ENCODE data around the gene PCGF6. TPM values are rescaled to one million over a fixed set of nuclear protein-coding genes. Genes with fewer than 3 reads are reported as not detected.

Gene PCGF6
- polyA plus RNA-seq, 1 donor (not counting 4 experiments of a cell fraction or from before 2014, with no cell fraction given): 11.1 TPM

- no peak overlapping the region for H3K9ac ChIP-seq (ENCODE audit: control insufficient read depth, extremely low read depth, insufficient read depth, low read length)
- DNase-seq (ENCODE audit: low read depth, low spot score) (no peak), FAIRE-seq (no peak)
- peak overlapping the region; percentile 36 for H2AFZ ChIP-seq (ENCODE audit: control insufficient read depth, low read length)
- H3K4me1 ChIP-seq (ENCODE audit: control insufficient read depth, extremely low read depth, insufficient read depth, low read length): peaks cover 15% of the 10 kb centered on the region
- H3K79me2 ChIP-seq (ENCODE audit: control insufficient read depth, insufficient read depth, low read length): no peaks in the 10 kb centered on the region
- H3K27ac ChIP-seq (ENCODE audit: control insufficient read depth, insufficient read depth, low read length): no peak overlapping the region
- peak overlapping the region in 1 of 3 experiments; percentile 39 for H3K4me3 ChIP-seq (ENCODE audit: control insufficient read depth in 2 of 3, extremely low read depth in 1 of 3, insufficient read depth in 2 of 3, low read depth in 1 of 3, low read length in 3 of 3)
- no peaks in the 10 kb centered on the region for H4K20me1 ChIP-seq (ENCODE audit: control insufficient read depth, extremely low read depth, insufficient read depth, low read length)
- TF ChIP-seq, protein P1, sequence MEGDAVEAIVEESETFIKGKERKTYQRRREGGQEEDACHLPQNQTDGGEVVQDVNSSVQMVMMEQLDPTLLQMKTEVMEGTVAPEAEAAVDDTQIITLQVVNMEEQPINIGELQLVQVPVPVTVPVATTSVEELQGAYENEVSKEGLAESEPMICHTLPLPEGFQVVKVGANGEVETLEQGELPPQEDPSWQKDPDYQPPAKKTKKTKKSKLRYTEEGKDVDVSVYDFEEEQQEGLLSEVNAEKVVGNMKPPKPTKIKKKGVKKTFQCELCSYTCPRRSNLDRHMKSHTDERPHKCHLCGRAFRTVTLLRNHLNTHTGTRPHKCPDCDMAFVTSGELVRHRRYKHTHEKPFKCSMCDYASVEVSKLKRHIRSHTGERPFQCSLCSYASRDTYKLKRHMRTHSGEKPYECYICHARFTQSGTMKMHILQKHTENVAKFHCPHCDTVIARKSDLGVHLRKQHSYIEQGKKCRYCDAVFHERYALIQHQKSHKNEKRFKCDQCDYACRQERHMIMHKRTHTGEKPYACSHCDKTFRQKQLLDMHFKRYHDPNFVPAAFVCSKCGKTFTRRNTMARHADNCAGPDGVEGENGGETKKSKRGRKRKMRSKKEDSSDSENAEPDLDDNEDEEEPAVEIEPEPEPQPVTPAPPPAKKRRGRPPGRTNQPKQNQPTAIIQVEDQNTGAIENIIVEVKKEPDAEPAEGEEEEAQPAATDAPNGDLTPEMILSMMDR (optimal IDR thresholded peaks at IDR 0.05 in 1 of 3, IDR thresholded peaks at IDR 0.05 in 1 of 3, conservative IDR thresholded peaks at IDR 0.05 in 1 of 3; ENCODE audit: extremely low read depth in 1 of 3, insufficient read depth in 2 of 3, low read length in 3 of 3): no peak
- TF ChIP-seq EZH2 (IDR thresholded peaks at IDR 0.05; ENCODE audit: low read length): peak; percentile 42
- peak overlapping the region; percentile 77 for H3K4me2 ChIP-seq (ENCODE audit: control insufficient read depth, extremely low read depth, insufficient read depth, low read depth, low read length)
- no peaks in the 10 kb centered on the region for H3K9me3 ChIP-seq (ENCODE audit: control insufficient read depth, low read depth, low read length)
- H3K27me3 ChIP-seq (ENCODE audit: control insufficient read depth, extremely low read depth, insufficient read depth, low read length): peaks cover 48% of the 10 kb centered on the region
- dilution Hi-C loops (cut with MboI; ENCODE audit: extremely low pct_ligation_motif_present, low sequenced_read_pairs): no loop called here
- peaks cover 3% of the 10 kb centered on the region for H3K9me1 ChIP-seq (ENCODE audit: control insufficient read depth, extremely low read depth, insufficient read depth, low read length)
- H3K36me3 ChIP-seq (ENCODE audit: control insufficient read depth in 2 of 2, extremely low read depth in 1 of 2, insufficient read depth in 2 of 2, low read length in 2 of 2): no peaks in the 10 kb centered on the region
These were observed 73.0 kb downstream of the PCGF6 start for GRCh38 chr10:103277713-103278536.

DNA sequence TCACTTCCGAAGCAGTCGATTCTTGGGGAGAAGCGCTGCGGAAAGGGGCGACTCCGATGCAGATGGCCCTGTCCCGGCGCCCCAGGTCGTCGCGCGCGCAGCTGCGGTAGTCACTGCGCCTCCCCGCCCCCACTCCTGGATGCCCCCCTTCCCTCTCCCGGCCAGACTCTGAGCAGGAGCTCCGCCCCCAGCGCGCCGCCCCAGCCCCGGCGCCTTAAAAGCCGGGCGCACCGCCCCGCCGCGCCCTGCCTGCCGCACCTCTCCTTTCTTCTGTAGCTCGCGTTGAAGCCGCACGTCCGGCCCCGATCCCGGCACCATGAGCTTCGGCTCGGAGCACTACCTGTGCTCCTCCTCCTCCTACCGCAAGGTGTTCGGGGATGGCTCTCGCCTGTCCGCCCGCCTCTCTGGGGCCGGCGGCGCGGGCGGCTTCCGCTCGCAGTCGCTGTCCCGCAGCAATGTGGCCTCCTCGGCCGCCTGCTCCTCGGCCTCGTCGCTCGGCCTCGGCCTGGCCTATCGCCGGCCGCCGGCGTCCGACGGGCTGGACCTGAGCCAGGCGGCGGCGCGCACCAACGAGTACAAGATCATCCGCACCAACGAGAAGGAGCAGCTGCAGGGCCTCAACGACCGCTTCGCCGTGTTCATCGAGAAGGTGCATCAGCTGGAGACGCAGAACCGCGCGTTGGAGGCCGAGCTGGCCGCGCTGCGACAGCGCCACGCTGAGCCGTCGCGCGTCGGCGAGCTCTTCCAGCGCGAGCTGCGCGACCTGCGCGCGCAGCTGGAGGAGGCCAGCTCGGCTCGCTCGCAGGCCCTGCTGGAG is 73.8 kb downstream of the PCGF6 start, which contains the start of gene INA:
Gene INA (plus strand): TSS at position 243 of the 817 bp plus-strand sequence. CDS start 74 bp downstream, at position 317.
- no peaks in the 10 kb centered on the region for H4K20me1 ChIP-seq (ENCODE audit: control insufficient read depth, extremely low read depth, insufficient read depth, low read length)
- peak within 1 kb of the TSS; percentile 13 to 51 (median 39) for H3K4me3 ChIP-seq (ENCODE audit: control insufficient read depth in 2 of 3, extremely low read depth in 1 of 3, insufficient read depth in 2 of 3, low read depth in 1 of 3, low read length in 3 of 3)
- H3K4me1 ChIP-seq (ENCODE audit: control insufficient read depth, extremely low read depth, insufficient read depth, low read length): peaks cover 16% of the 10 kb centered on the region
- H3K9me3 ChIP-seq (ENCODE audit: control insufficient read depth, low read depth, low read length): no peaks in the 10 kb centered on the region
- dilution Hi-C loops (cut with MboI; ENCODE audit: extremely low pct_ligation_motif_present, low sequenced_read_pairs): no loop called here
- TF ChIP-seq EZH2 (IDR thresholded peaks at IDR 0.05; ENCODE audit: low read length): peak; percentile 70
- TF ChIP-seq, protein P1 (optimal IDR thresholded peaks at IDR 0.05 in 1 of 3, IDR thresholded peaks at IDR 0.05 in 1 of 3, conservative IDR thresholded peaks at IDR 0.05 in 1 of 3; ENCODE audit: extremely low read depth in 1 of 3, insufficient read depth in 2 of 3, low read length in 3 of 3): peak in 1 of 3 experiments; percentile 50
- H3K36me3 ChIP-seq (ENCODE audit: control insufficient read depth in 2 of 2, extremely low read depth in 1 of 2, insufficient read depth in 2 of 2, low read length in 2 of 2): no peaks in the 10 kb centered on the region
- peak within 1 kb of the TSS; percentile 58 for H2AFZ ChIP-seq (ENCODE audit: control insufficient read depth, low read length)
- FAIRE-seq (no peak), DNase-seq (ENCODE audit: low read depth, low spot score) (no peak)
- H3K4me2 ChIP-seq (ENCODE audit: control insufficient read depth, extremely low read depth, insufficient read depth, low read depth, low read length): peak within 1 kb of the TSS; percentile 77
- H3K9ac ChIP-seq (ENCODE audit: control insufficient read depth, extremely low read depth, insufficient read depth, low read length): no peak within 1 kb of the TSS
- H3K9me1 ChIP-seq (ENCODE audit: control insufficient read depth, extremely low read depth, insufficient read depth, low read length): peaks cover 3% of the 10 kb centered on the region
- no peak within 1 kb of the TSS for H3K27ac ChIP-seq (ENCODE audit: control insufficient read depth, insufficient read depth, low read length)
- no peaks in the 10 kb centered on the region for H3K79me2 ChIP-seq (ENCODE audit: control insufficient read depth, insufficient read depth, low read length)
- H3K27me3 ChIP-seq (ENCODE audit: control insufficient read depth, extremely low read depth, insufficient read depth, low read length): peaks cover 48% of the 10 kb centered on the region

All from keratinocyte (primary cell).